ENCODE data around the gene ADGRL3.

Gene ADGRL3

DNA sequence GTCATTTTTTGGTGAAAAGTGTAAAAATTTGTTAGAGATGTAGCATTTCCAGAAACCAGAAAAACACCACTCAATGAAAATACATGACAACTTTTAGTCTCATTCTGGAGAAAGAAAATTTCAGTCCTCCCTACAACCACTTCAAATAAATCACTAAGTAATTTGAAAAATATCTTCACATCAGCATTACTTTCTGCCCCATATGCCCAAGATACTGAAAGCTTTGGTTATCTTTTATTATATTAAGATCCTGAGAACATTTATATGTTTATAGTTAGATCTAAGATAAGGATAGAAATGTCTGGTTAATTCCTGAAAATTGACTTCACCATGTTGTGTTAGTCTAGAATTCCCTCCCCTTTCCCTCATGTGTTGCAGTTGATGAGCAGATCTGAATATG is 119.0 kb downstream of the ADGRL3 start:
- TF ChIP-seq EZH2phosphoT487 (conservative IDR thresholded peaks at IDR 0.05; ENCODE audit: low read length) = no peak
- TF ChIP-seq CTCF (IDR thresholded peaks at IDR 0.05; ENCODE audit: insufficient read depth, low read length, poor library complexity, severe bottlenecking) = no peak
- no peak overlapping the region for H3K27ac ChIP-seq (ENCODE audit: low read depth, low read length)
- no peaks in the 10 kb centered on the region for H3F3A ChIP-seq (ENCODE audit: insufficient read depth)
- H3K9me3 ChIP-seq (ENCODE audit: insufficient read depth, low read length) = no peaks in the 10 kb centered on the region
- H4K20me1 ChIP-seq (ENCODE audit: low read depth, low read length) = no peaks in the 10 kb centered on the region
- no peak overlapping the region for H3K4me2 ChIP-seq (ENCODE audit: low read depth, low read length, poor library complexity, severe bottlenecking)
- no peaks in the 10 kb centered on the region for H3K27me3 ChIP-seq (ENCODE audit: low read length)
- no peaks in the 10 kb centered on the region for H3K9me2 ChIP-seq (replicated peaks; ENCODE audit: insufficient read depth, low read length)
- H3K4me3 ChIP-seq (ENCODE audit: insufficient read depth, low read length, poor library complexity, severe bottlenecking) = no peak overlapping the region
- H3K36me3 ChIP-seq (ENCODE audit: low read length) = no peaks in the 10 kb centered on the region
- H2AFZ ChIP-seq (ENCODE audit: low read depth, low read length, severe bottlenecking) = no peak overlapping the region
- H3K9ac ChIP-seq (ENCODE audit: low read length) = no peak overlapping the region
- no peaks in the 10 kb centered on the region for H3K79me2 ChIP-seq (ENCODE audit: insufficient read depth, low read length)

DNA sequence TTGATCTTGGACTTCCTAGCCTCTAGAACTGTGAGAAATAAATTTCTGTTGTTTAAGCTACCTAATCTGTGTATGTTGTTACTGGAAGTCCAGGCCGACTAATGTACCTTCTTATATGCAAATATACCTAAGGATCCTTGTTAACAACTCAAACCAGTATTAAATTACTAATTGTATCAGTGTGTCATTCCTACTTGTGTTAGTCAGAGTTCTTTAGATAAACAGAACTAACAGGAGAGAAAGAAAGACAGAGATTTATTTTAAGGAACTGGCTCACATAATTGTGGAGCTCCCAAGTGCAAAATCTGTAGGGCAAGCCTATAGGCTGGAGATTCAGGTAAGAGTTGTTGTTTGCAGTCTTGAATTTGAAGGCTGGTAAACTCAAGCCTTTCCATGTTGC is 120.0 kb downstream of the ADGRL3 start:
- no peak overlapping the region for H3K9ac ChIP-seq (ENCODE audit: low read length)
- H3K4me3 ChIP-seq (ENCODE audit: insufficient read depth, low read length, poor library complexity, severe bottlenecking) = no peak overlapping the region
- no peaks in the 10 kb centered on the region for H3K9me3 ChIP-seq (ENCODE audit: insufficient read depth, low read length)
- no peak overlapping the region for H2AFZ ChIP-seq (ENCODE audit: low read depth, low read length, severe bottlenecking)
- H3K4me2 ChIP-seq (ENCODE audit: low read depth, low read length, poor library complexity, severe bottlenecking) = no peak overlapping the region
- H3K9me2 ChIP-seq (replicated peaks; ENCODE audit: insufficient read depth, low read length) = no peaks in the 10 kb centered on the region
- no peaks in the 10 kb centered on the region for H3K27me3 ChIP-seq (ENCODE audit: low read length)
- no peaks in the 10 kb centered on the region for H4K20me1 ChIP-seq (ENCODE audit: low read depth, low read length)
- TF ChIP-seq EZH2phosphoT487 (conservative IDR thresholded peaks at IDR 0.05; ENCODE audit: low read length) (no peak), CTCF (IDR thresholded peaks at IDR 0.05; ENCODE audit: insufficient read depth, low read length, poor library complexity, severe bottlenecking) (no peak)
- H3K36me3 ChIP-seq (ENCODE audit: low read length) = no peaks in the 10 kb centered on the region
- H3K79me2 ChIP-seq (ENCODE audit: insufficient read depth, low read length) = no peaks in the 10 kb centered on the region
- no peak overlapping the region for H3K27ac ChIP-seq (ENCODE audit: low read depth, low read length)
- H3F3A ChIP-seq (ENCODE audit: insufficient read depth) = no peaks in the 10 kb centered on the region

DNA sequence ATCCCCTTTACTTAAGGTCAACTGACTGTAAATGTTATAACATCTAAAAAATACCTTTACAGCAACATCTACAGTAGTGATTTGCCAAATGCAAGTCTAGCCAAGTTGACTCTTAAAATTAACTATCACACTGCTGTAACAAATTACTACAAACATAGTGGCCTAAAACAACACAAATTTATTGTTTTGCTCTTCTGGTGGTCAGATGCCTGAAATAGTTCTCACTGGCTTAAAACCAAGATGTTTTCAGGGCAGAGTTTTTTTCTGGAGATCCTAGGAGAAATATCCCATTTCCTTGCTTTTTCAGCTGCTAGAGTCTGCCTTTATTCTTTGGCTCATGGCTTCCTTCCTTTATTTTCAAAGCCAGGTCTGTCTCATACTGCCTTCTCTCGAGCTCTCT is 120.5 kb downstream of the ADGRL3 start:
- Histone ChIP-seq H3K36me3 (ENCODE audit: low read length) (no peaks in the 10 kb centered on the region), H3K4me2 (ENCODE audit: low read depth, low read length, poor library complexity, severe bottlenecking) (no peak overlapping the region), H3K27ac (ENCODE audit: low read depth, low read length) (no peak overlapping the region), H3F3A (ENCODE audit: insufficient read depth) (no peaks in the 10 kb centered on the region), H3K4me3 (ENCODE audit: insufficient read depth, low read length, poor library complexity, severe bottlenecking) (no peak overlapping the region), H3K27me3 (ENCODE audit: low read length) (no peaks in the 10 kb centered on the region), H2AFZ (ENCODE audit: low read depth, low read length, severe bottlenecking) (no peak overlapping the region), H3K79me2 (ENCODE audit: insufficient read depth, low read length) (no peaks in the 10 kb centered on the region), H3K9me3 (ENCODE audit: insufficient read depth, low read length) (no peaks in the 10 kb centered on the region), H4K20me1 (ENCODE audit: low read depth, low read length) (no peaks in the 10 kb centered on the region), H3K9me2 (replicated peaks; ENCODE audit: insufficient read depth, low read length) (no peaks in the 10 kb centered on the region), H3K9ac (ENCODE audit: low read length) (no peak overlapping the region)
- TF ChIP-seq CTCF (IDR thresholded peaks at IDR 0.05; ENCODE audit: insufficient read depth, low read length, poor library complexity, severe bottlenecking) (no peak), EZH2phosphoT487 (conservative IDR thresholded peaks at IDR 0.05; ENCODE audit: low read length) (no peak)

- no peaks in the 10 kb centered on the region for H3K79me2 ChIP-seq (ENCODE audit: insufficient read depth, low read length)
- no peaks in the 10 kb centered on the region for H3K36me3 ChIP-seq (ENCODE audit: low read length)
- H4K20me1 ChIP-seq (ENCODE audit: low read depth, low read length) = no peaks in the 10 kb centered on the region
- H3K4me3 ChIP-seq (ENCODE audit: insufficient read depth, low read length, poor library complexity, severe bottlenecking) = no peak overlapping the region
- no peaks in the 10 kb centered on the region for H3K9me3 ChIP-seq (ENCODE audit: insufficient read depth, low read length)
- no peaks in the 10 kb centered on the region for H3K27me3 ChIP-seq (ENCODE audit: low read length)
- H3F3A ChIP-seq (ENCODE audit: insufficient read depth) = no peaks in the 10 kb centered on the region
- no peak overlapping the region for H3K9ac ChIP-seq (ENCODE audit: low read length)
- no peaks in the 10 kb centered on the region for H3K9me2 ChIP-seq (replicated peaks; ENCODE audit: insufficient read depth, low read length)
- TF ChIP-seq CTCF (IDR thresholded peaks at IDR 0.05; ENCODE audit: insufficient read depth, low read length, poor library complexity, severe bottlenecking) = no peak
- TF ChIP-seq EZH2phosphoT487 (conservative IDR thresholded peaks at IDR 0.05; ENCODE audit: low read length) = no peak
- H2AFZ ChIP-seq (ENCODE audit: low read depth, low read length, severe bottlenecking) = no peak overlapping the region
- no peak overlapping the region for H3K4me2 ChIP-seq (ENCODE audit: low read depth, low read length, poor library complexity, severe bottlenecking)
- no peak overlapping the region for H3K27ac ChIP-seq (ENCODE audit: low read depth, low read length)
Measured at GRCh38 chr4:61332693-61333092, 132.6 kb downstream of the ADGRL3 start.
